ENCODE results near the gene GRPEL2. TPM values are rescaled to one million over a fixed set of nuclear protein-coding genes. Genes with fewer than 3 reads are reported as not detected.
A peak's percentile ranks its signal among the peaks of the same experiment; 100 is the strongest.

Gene GRPEL2
- polyA plus RNA-seq, 1 experiment: 17.1 TPM

DNA sequence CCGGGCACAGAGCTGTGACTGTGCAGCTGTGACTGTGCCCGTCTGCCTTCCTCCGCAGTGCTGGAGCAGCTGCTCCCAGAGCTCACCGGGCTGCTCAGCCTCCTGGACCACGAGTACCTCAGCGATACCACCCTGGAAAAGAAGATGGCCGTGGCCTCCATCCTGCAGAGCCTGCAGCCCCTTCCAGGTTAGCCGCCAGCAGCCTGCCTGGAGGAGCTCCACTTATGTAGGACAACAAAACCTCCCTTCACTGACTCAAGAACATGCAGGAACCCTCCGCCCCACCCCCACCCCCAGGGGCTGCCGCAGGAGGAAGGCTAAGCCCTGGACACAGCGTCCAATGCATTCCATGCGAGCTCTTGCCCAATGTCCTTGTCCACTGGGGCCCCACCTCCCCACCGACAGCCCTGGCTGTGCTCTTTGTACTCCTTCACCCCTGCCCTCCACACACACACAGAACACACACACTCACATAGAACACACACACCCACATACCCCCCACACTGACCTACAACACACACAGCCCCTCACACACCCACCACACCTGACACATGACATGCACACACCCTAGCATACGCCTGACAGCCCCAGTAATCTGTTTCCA lies 45.7 kb upstream of the GRPEL2 start:
- CTCF ChIA-PET: interaction anchor here (1.2 to 1.9 kb wide), 3 partner anchors 18 to 34 kb away, joined by 4 to 6 read pairs (median 5); no protein-coding TSS in a partner anchor
- DNase-seq (ENCODE audit: low read depth): no peak
- POLR2A ChIA-PET: no interaction called here
- Histone ChIP-seq H3K27me3 (ENCODE audit: control insufficient read depth, insufficient read depth, low read length) (no peaks in the 10 kb centered on the region; the same call in 1 of the 2 replicates), H3K4me3 (ENCODE audit: low read depth, low read length) (no peak overlapping the region), H3K36me3 (ENCODE audit: control insufficient read depth, insufficient read depth, low read length) (no peaks in the 10 kb centered on the region)
- no peak for TF ChIP-seq CTCF (IDR thresholded peaks at IDR 0.05; ENCODE audit: insufficient read depth, low read depth, low read length)

- H3K4me3 ChIP-seq (ENCODE audit: low read depth, low read length): no peak overlapping the region
- H3K27me3 ChIP-seq (ENCODE audit: control insufficient read depth, insufficient read depth, low read length): no peaks in the 10 kb centered on the region
- H3K36me3 ChIP-seq (ENCODE audit: control insufficient read depth, insufficient read depth, low read length): no peaks in the 10 kb centered on the region
- ChIA-PET CTCF (interaction anchor here (1.2 to 2.1 kb wide), 4 partner anchors 17 to 67 kb away, joined by 4 to 6 read pairs (median 6); no protein-coding TSS in a partner anchor), POLR2A (no interaction called here)
- TF ChIP-seq CTCF (IDR thresholded peaks at IDR 0.05; ENCODE audit: insufficient read depth, low read depth, low read length): no peak
- DNase-seq (ENCODE audit: low read depth): no peak
Measured at GRCh38 chr5:149300441-149300840, 44.9 kb upstream of the GRPEL2 start.

GRCh38 chr5:149301049-149301743 lies 44.1 kb upstream of the GRPEL2 start:
- ChIA-PET CTCF (interaction anchor here (1.3 to 2.1 kb wide), 5 partner anchors 20 to 66 kb away, joined by 3 to 6 read pairs (median 5); no protein-coding TSS in a partner anchor), POLR2A (no interaction called here)
- no peak for DNase-seq (ENCODE audit: low read depth)
- Histone ChIP-seq H3K4me3 (ENCODE audit: low read depth, low read length) (no peak overlapping the region), H3K27me3 (ENCODE audit: control insufficient read depth, insufficient read depth, low read length) (no peaks in the 10 kb centered on the region), H3K36me3 (ENCODE audit: control insufficient read depth, insufficient read depth, low read length) (no peaks in the 10 kb centered on the region)
- no peak for TF ChIP-seq CTCF (IDR thresholded peaks at IDR 0.05; ENCODE audit: insufficient read depth, low read depth, low read length)

- CTCF ChIA-PET: interaction anchor here (1.3 to 2.1 kb wide), 3 partner anchors 19 to 66 kb away, joined by 3 to 6 read pairs (median 3); no protein-coding TSS in a partner anchor
- peak; percentile 26 for DNase-seq (ENCODE audit: low read depth)
- H3K4me3 ChIP-seq (ENCODE audit: low read depth, low read length): no peak overlapping the region
- no peaks in the 10 kb centered on the region for H3K27me3 ChIP-seq (ENCODE audit: control insufficient read depth, insufficient read depth, low read length)
- H3K36me3 ChIP-seq (ENCODE audit: control insufficient read depth, insufficient read depth, low read length): no peaks in the 10 kb centered on the region
- POLR2A ChIA-PET: no interaction called here
- TF ChIP-seq CTCF (IDR thresholded peaks at IDR 0.05; ENCODE audit: insufficient read depth, low read depth, low read length): 0 out of 2 replicates have a peak, but pooled peaks have one; percentile 2
Measured at GRCh38 chr5:149301744-149302380, 43.4 kb upstream of the GRPEL2 start.

DNA sequence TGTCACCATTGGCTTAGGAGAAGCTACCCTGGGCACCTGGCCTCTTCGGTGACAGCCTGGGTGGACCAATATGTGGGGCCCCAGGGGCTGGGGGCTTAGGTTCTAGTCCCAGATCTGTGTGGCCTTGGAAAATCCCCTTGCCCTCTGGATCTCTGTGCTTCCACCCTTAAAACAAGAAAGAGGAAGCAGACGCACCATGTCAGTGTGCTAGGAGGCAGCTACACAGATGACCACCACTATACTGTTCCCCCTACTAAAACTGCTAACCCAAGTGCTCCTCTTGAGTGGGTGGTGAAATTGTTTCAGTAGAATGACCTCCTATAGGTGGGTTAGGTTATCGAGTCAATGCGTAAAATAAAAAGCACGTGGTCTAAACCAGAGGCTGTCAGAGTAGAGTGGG lies 42.7 kb upstream of the GRPEL2 start:
- Histone ChIP-seq H3K36me3 (ENCODE audit: control insufficient read depth, insufficient read depth, low read length) (no peaks in the 10 kb centered on the region), H3K27me3 (ENCODE audit: control insufficient read depth, insufficient read depth, low read length) (no peaks in the 10 kb centered on the region), H3K4me3 (ENCODE audit: low read depth, low read length) (no peak overlapping the region)
- DNase-seq (ENCODE audit: low read depth): no peak
- ChIA-PET POLR2A (no interaction called here), CTCF (interaction anchor here (1.3 to 1.5 kb wide), 2 partner anchors 18 to 34 kb away, joined by 3 read pairs; no protein-coding TSS in a partner anchor)
- no peak for TF ChIP-seq CTCF (IDR thresholded peaks at IDR 0.05; ENCODE audit: insufficient read depth, low read depth, low read length)

Data from BJ (cell line).